Progenitor cell of endocrine pancreas (in vitro differentiated cells): ENCODE data around the gene SUPT3H. TPM values are rescaled to one million over a fixed set of nuclear protein-coding genes. Genes with fewer than 3 reads are reported as not detected.

Experiments
- DNase-seq: peaks from one replicate; pipeline ENCODE4 v3.0.0; 2021; ENCODE audit warnings: low spot score; ENCODE audit not compliant: unreplicated experiment
- H3K27ac Mint-ChIP-seq: 2 replicates; pipeline ENCODE4 v1.8.0; 2021; ENCODE audit warnings: mild to moderate bottlenecking, moderate library complexity, mixed read lengths
- H3K27me3 Mint-ChIP-seq: 2 replicates; pipeline ENCODE4 v1.8.0; 2021; ENCODE audit warnings: mixed read lengths
- H3K36me3 Mint-ChIP-seq: 2 replicates; pipeline ENCODE4 v1.8.0; 2022; ENCODE audit warnings: mixed read lengths; ENCODE audit not compliant: insufficient read depth
- H3K4me1 Mint-ChIP-seq: 2 replicates; pipeline ENCODE4 v1.8.0; 2021; ENCODE audit warnings: low read depth, mixed read lengths
- H3K4me3 Mint-ChIP-seq: 2 replicates; pipeline ENCODE4 v1.8.0; 2021; ENCODE audit warnings: low read depth, mild to moderate bottlenecking, moderate library complexity, mixed read lengths
- H3K9me3 Mint-ChIP-seq: 2 replicates; pipeline ENCODE4 v1.8.0; 2021; ENCODE audit warnings: low read depth, mixed read lengths
- CTCF ChIP-seq: fragments of 200-600 bp; sonication (generic); IDR thresholded peaks from one replicate; pipeline ENCODE4 v1.5.0; 2021; ENCODE audit warnings: antibody characterized with exemption, mild to moderate bottlenecking; ENCODE audit not compliant: unreplicated experiment
- total RNA-seq: library from RNA; stranded (reverse); gene quantifications from 2 replicates; pipeline ENCODE4 v1.2.1, GENCODE V29; 2021

SUPT3H gene
- total RNA-seq, 1 donor from 2014 or later = 40.5 TPM

- Mint-ChIP-seq H3K9me3 (no peaks in the 10 kb centered on the region), H3K27ac (no peak overlapping the region), H3K4me3 (no peak overlapping the region), H3K36me3 (no peaks in the 10 kb centered on the region), H3K27me3 (no peaks in the 10 kb centered on the region), H3K4me1 (no peaks in the 10 kb centered on the region)
- no peak for DNase-seq
- TF ChIP-seq CTCF = no peak
Measured at GRCh38 chr6:44856479-44856878, 521.3 kb downstream of the SUPT3H start.

- no peak for TF ChIP-seq CTCF
- H3K36me3 Mint-ChIP-seq = no peaks in the 10 kb centered on the region
- H3K27ac Mint-ChIP-seq = no peak overlapping the region
- no peaks in the 10 kb centered on the region for H3K27me3 Mint-ChIP-seq
- no peak overlapping the region for H3K4me3 Mint-ChIP-seq
- H3K4me1 Mint-ChIP-seq = no peaks in the 10 kb centered on the region
- H3K9me3 Mint-ChIP-seq = no peaks in the 10 kb centered on the region
- DNase-seq = no peak
Measured at GRCh38 chr6:44855562-44856411, 521.9 kb downstream of the SUPT3H start.

- no peak for TF ChIP-seq CTCF
- Mint-ChIP-seq H3K9me3 (no peaks in the 10 kb centered on the region), H3K36me3 (no peaks in the 10 kb centered on the region), H3K27ac (no peak overlapping the region), H3K27me3 (no peaks in the 10 kb centered on the region), H3K4me1 (no peaks in the 10 kb centered on the region), H3K4me3 (no peak overlapping the region)
- DNase-seq = no peak
Measured at GRCh38 chr6:44854712-44855443, 522.9 kb downstream of the SUPT3H start.

GRCh38 chr6:44851176-44851575, 526.6 kb downstream of the SUPT3H start:
- Mint-ChIP-seq H3K4me3 (no peak overlapping the region), H3K4me1 (no peaks in the 10 kb centered on the region), H3K27ac (no peak overlapping the region), H3K27me3 (no peaks in the 10 kb centered on the region), H3K9me3 (no peaks in the 10 kb centered on the region), H3K36me3 (no peaks in the 10 kb centered on the region)
- DNase-seq = no peak
- no peak for TF ChIP-seq CTCF

GRCh38 chr6:44850312-44850711, 527.4 kb downstream of the SUPT3H start:
- Mint-ChIP-seq H3K27me3 (no peaks in the 10 kb centered on the region), H3K9me3 (no peaks in the 10 kb centered on the region), H3K36me3 (no peaks in the 10 kb centered on the region), H3K27ac (no peak overlapping the region), H3K4me1 (no peaks in the 10 kb centered on the region), H3K4me3 (no peak overlapping the region)
- DNase-seq = no peak
- TF ChIP-seq CTCF = no peak
